A549 (cell line): ENCODE data around the gene C16orf92.

Experiments used
- HDAC2 ChIP-seq: fragments of 200-600 bp; sonication (generic); IDR thresholded peaks from 2 replicates; pipeline ENCODE4 v1.6.1; 2016
- NPAS2 ChIP-seq: fragments of 250-450 bp; sonication (Bioruptor Pico); IDR thresholded peaks from 2 replicates; pipeline ENCODE4 v1.8.0; 2022; ENCODE audit warnings: mild to moderate bottlenecking, moderate library complexity, borderline replicate concordance
- POLR2A ChIP-seq: IDR thresholded peaks from 2 replicates; pipeline ENCODE4 v1.6.1; 2012; ENCODE audit warnings: mild to moderate bottlenecking, low read length
- RAD21 ChIP-seq, 2 experiments: fragments of >200 bp in 1 of 2; sonication (Bioruptor Twin) in 1 of 2; formaldehyde crosslinking in 1 of 2; IDR thresholded peaks in 1 of 2; conservative IDR thresholded peaks in 1 of 2; 2 replicates in 1 of 2; 3 replicates in 1 of 2; pipeline ENCODE4 v1.6.1; 2012 to 2018; ENCODE audit warnings: inconsistent platforms in 1 of 2
- TF ChIP-seq, protein P1 (sequence below): fragments of >200 bp; sonication (Bioruptor Twin); formaldehyde crosslinking; IDR thresholded peaks from 3 replicates; pipeline ENCODE4 v1.5.1; 2016

DNA sequence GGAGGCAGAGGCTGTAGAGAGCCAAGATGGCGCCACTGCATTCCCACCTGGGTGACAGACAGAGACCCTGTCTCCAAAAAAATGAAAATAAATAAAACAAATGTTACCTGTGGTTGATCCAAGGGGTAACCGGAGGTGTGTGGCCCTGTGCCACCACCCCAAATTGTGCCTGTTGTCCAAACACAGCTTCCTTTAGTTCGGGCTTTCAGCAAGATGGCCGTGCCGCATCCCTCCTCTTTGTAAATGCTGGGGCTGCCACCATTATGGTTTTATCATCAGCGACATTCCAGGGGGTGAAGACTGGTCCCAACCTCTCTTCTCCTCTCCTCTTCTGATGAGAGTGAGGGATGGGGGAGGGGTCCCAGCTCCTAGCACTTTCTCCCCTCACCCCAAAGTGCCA is at the start of gene C16orf92:
- TF ChIP-seq, protein P1, sequence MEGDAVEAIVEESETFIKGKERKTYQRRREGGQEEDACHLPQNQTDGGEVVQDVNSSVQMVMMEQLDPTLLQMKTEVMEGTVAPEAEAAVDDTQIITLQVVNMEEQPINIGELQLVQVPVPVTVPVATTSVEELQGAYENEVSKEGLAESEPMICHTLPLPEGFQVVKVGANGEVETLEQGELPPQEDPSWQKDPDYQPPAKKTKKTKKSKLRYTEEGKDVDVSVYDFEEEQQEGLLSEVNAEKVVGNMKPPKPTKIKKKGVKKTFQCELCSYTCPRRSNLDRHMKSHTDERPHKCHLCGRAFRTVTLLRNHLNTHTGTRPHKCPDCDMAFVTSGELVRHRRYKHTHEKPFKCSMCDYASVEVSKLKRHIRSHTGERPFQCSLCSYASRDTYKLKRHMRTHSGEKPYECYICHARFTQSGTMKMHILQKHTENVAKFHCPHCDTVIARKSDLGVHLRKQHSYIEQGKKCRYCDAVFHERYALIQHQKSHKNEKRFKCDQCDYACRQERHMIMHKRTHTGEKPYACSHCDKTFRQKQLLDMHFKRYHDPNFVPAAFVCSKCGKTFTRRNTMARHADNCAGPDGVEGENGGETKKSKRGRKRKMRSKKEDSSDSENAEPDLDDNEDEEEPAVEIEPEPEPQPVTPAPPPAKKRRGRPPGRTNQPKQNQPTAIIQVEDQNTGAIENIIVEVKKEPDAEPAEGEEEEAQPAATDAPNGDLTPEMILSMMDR: no peak
- TF ChIP-seq RAD21 (conservative IDR thresholded peaks at IDR 0.05 in 1 of 2, IDR thresholded peaks at IDR 0.05 in 1 of 2) (no peak), NPAS2 (CRISPR knock-in tag) (no peak), POLR2A (no peak), HDAC2 (no peak)
